ENCODE results near the gene PCSK1N. TPM values are rescaled to one million over a fixed set of nuclear protein-coding genes. Genes with fewer than 3 reads are reported as not detected.
"Not testable (repeated sequence)": the region's sequence is repeated elsewhere in the genome, so short reads cannot be mapped to it uniquely, and the experiment has no call there.

PCSK1N gene
- total and polyA plus RNA-seq, 2 experiments from 2014 or later, result 7.1 to 8.7 TPM

DNA sequence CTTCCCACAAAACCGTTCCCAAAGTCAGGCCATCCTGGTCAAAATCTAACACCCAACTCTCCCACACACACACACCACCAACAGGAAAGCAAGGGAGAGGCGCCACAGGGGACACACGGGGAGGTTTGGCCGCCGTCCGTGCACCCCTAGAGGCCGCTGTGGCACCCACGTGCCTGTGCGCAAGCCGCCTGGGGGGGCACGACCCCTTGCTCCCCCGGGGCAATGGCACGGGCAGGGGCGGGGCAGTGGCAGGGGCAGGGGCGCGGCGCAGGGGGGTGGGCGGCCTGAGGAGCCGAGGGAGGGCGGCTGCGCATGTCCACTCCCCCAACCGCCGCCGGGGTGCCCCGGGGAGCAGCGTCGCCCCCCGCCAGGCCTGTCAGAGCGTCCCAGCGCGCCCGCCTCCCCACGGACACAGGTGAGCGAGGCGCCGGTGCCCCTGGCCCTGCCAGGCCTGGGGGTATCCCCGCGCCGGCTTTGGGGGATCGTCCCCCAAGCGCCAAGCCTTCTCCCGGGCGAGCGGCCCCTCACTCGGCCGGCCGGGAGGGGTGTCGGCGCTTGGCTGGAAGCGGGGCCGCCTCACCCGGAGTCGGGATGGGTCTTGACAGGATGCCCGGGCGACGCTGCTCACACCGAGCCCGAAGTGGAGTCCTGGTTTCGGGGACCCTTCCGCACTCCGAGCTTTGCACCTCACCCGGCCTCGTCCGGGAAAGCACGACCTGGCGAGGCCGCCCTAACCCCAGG, 9.1 kb downstream of the PCSK1N start, which contains the start of gene ERAS:
Gene ERAS (plus strand): TSS at position 379 of the 741 bp plus-strand sequence. CDS start 2,611 bp downstream, outside the sequence.
- peaks cover 9% of the 10 kb centered on the region for H3K27me3 ChIP-seq
- DNase-seq (ENCODE audit: low read depth in 1 of 2, low spot score in 1 of 2), result no peak
- H3K9me3 ChIP-seq (ENCODE audit: low read depth), result no peaks in the 10 kb centered on the region
- no peaks in the 10 kb centered on the region for H3K4me1 ChIP-seq (ENCODE audit: low read depth)
- TF ChIP-seq, protein P1, sequence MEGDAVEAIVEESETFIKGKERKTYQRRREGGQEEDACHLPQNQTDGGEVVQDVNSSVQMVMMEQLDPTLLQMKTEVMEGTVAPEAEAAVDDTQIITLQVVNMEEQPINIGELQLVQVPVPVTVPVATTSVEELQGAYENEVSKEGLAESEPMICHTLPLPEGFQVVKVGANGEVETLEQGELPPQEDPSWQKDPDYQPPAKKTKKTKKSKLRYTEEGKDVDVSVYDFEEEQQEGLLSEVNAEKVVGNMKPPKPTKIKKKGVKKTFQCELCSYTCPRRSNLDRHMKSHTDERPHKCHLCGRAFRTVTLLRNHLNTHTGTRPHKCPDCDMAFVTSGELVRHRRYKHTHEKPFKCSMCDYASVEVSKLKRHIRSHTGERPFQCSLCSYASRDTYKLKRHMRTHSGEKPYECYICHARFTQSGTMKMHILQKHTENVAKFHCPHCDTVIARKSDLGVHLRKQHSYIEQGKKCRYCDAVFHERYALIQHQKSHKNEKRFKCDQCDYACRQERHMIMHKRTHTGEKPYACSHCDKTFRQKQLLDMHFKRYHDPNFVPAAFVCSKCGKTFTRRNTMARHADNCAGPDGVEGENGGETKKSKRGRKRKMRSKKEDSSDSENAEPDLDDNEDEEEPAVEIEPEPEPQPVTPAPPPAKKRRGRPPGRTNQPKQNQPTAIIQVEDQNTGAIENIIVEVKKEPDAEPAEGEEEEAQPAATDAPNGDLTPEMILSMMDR (IDR thresholded peaks at IDR 0.05; ENCODE audit: low read depth, low read length), result no peak
- H3K36me3 ChIP-seq, result no peaks in the 10 kb centered on the region
- H3K4me3 ChIP-seq, result no peak within 1 kb of the TSS
- no peak within 1 kb of the TSS for H3K27ac ChIP-seq

DNA sequence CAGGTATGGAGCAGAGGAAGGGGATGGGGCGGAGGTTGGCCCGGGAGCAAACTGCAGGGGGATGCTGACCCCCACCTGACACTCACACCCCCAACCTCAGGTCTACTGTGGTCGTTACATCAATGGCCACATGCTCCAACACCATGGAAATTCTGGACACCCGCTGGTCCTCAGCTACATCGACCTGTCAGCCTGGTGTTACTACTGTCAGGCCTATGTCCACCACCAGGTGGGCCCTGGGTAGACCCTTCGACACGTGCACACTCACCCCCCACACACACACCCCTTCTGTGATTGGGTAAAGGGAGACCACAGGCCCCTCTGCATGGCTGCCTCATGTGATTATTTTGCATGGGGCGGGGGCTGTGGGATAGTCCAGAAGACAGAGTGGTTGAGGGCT, 11.3 kb downstream of the PCSK1N start:
- no peaks in the 10 kb centered on the region for H3K9me3 ChIP-seq (ENCODE audit: low read depth)
- DNase-seq (ENCODE audit: low read depth in 1 of 2, low spot score in 1 of 2), result no peak

DNA sequence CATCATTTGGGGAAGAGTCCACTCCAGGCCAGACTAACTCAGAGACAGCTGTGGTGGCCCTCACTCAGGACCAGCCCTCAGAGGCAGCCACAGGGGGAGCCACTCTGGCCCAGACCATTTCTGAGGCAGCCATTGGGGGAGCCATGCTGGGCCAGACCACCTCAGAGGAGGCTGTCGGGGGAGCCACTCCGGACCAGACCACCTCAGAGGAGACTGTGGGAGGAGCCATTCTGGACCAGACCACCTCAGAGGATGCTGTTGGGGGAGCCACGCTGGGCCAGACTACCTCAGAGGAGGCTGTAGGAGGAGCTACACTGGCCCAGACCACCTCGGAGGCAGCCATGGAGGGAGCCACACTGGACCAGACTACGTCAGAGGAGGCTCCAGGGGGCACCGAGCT, 12.4 kb downstream of the PCSK1N start:
- Histone ChIP-seq H3K4me3 (no peak overlapping the region), H3K27me3 (no peaks in the 10 kb centered on the region), H3K4me1 (ENCODE audit: low read depth) (no peaks in the 10 kb centered on the region), H3K36me3 (no peaks in the 10 kb centered on the region), H3K9me3 (ENCODE audit: low read depth) (no peaks in the 10 kb centered on the region), H3K27ac (no peak overlapping the region)
- no peak for DNase-seq (ENCODE audit: low read depth in 1 of 2, low spot score in 1 of 2)
- TF ChIP-seq, protein P1 (IDR thresholded peaks at IDR 0.05; ENCODE audit: low read depth, low read length), result no peak

More for the DNA sequence above, 11.3 kb downstream of the PCSK1N start:
- Histone ChIP-seq H3K27me3 (no peaks in the 10 kb centered on the region), H3K36me3 (no peaks in the 10 kb centered on the region), H3K4me1 (ENCODE audit: low read depth) (no peaks in the 10 kb centered on the region), H3K27ac (no peak overlapping the region), H3K4me3 (no peak overlapping the region)
- TF ChIP-seq, protein P1 (IDR thresholded peaks at IDR 0.05; ENCODE audit: low read depth, low read length), result no peak

DNA sequence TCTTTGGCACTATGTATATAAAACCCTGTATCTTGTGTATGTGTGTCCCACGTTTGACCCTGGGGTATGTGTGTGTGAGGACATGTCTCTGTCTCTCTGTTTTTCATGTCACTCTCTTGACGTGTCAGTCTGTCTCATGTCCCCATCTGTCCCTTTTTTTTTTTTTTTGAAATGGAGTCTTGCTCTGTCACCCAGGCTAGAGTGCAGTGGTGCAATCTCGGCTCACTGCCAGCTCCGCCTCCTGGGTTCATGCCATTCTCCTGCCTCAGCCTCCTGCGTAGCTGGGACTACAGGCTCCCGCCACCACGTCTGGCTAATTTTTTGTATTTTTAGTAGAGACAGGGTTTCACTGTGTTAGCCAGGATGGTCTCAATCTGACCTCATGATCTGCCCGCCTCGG, 16.0 kb downstream of the PCSK1N start:
- not testable (repeated sequence) for H3K27me3 ChIP-seq; H3K27ac ChIP-seq; H3K4me3 ChIP-seq; H3K9me3 ChIP-seq (ENCODE audit: low read depth); DNase-seq (ENCODE audit: low read depth in 1 of 2, low spot score in 1 of 2); H3K4me1 ChIP-seq (ENCODE audit: low read depth); H3K36me3 ChIP-seq

DNA sequence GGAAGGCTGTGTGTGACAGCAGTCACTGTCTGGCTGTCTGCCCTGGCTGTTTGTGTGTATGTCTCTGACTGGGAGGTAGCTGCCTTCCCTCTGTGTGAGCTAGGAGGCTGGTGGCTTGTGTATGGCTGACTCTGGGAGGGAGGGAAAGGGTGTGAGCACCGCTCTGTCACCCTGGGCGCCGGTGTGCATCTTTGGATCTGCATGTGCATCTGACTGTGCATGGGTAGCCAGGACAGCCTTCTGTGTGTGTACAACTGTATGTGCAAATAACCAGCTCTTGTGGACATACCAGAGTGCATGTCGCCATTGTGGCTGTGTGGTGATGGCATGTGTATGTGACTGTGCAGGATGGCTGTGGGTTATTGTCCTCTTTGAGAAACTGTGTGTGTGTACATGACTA, 16.5 kb downstream of the PCSK1N start:
- Histone ChIP-seq H3K27me3 (no peaks in the 10 kb centered on the region), H3K27ac (no peak overlapping the region), H3K36me3 (no peaks in the 10 kb centered on the region), H3K9me3 (ENCODE audit: low read depth) (no peaks in the 10 kb centered on the region), H3K4me1 (ENCODE audit: low read depth) (no peaks in the 10 kb centered on the region), H3K4me3 (no peak overlapping the region)
- TF ChIP-seq, protein P1 (IDR thresholded peaks at IDR 0.05; ENCODE audit: low read depth, low read length), result no peak
- DNase-seq (ENCODE audit: low read depth in 1 of 2, low spot score in 1 of 2), result no peak

DNA sequence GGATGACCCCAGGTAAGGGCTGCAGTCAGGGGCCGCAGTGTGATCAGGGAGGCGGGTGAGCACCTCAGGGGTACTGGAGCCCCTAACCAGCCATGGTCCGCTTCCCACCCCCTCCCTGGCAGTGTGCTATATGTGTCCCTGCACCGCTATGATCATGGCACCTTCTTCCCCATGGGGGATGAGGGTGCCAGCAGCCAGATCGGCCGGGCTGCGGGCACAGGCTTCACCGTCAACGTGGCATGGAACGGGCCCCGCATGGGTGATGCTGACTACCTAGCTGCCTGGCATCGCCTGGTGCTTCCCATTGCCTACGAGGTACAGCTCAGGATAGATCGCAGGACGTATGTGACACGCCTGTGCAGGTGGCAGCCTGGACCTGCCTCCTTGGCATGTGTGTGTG, 17.3 kb downstream of the PCSK1N start:
- Histone ChIP-seq H3K27ac (no peak overlapping the region), H3K4me1 (ENCODE audit: low read depth) (no peaks in the 10 kb centered on the region), H3K9me3 (ENCODE audit: low read depth) (no peaks in the 10 kb centered on the region), H3K4me3 (no peak overlapping the region), H3K36me3 (no peaks in the 10 kb centered on the region), H3K27me3 (no peaks in the 10 kb centered on the region)
- TF ChIP-seq, protein P1 (IDR thresholded peaks at IDR 0.05; ENCODE audit: low read depth, low read length), result no peak
- no peak for DNase-seq (ENCODE audit: low read depth in 1 of 2, low spot score in 1 of 2)
